NCI-H1417 (cell line): Measurements from ENCODE around the gene CMTM4.
"Not testable (repeated sequence)": the region's sequence is repeated elsewhere in the genome, so short reads cannot be mapped to it uniquely, and the experiment has no call there.

Experiments used
- DNase-seq, 3 experiments: peaks; one replicate each; lab custom pipeline; 2025; lab: John Stamatoyannopoulos, UW

Gene CMTM4

GRCh38 chr16:66592814-66593213 is 103.7 kb downstream of the CMTM4 start:
- DNase-seq: no peak

GRCh38 chr16:66592241-66592640 is 104.3 kb downstream of the CMTM4 start:
- no peak for DNase-seq

DNA sequence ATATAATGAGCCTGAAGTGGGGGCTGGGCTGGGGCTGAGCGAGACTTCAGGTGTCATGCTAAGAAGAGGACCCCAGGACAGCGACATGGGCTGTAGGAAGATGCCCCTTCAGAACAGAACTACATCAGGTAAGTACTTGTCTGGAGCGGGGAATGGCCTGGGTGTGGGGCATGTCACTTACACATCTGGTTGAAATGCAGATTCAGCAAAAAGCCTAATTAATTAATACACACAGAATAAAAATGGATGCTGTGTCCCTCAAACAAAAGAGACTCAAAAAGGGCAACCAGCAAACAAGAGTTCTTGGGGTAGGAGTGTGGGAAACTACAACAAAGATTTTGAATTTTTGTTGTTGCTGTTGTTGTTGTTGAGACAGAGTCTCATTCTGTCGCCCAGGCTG is 105.5 kb downstream of the CMTM4 start:
- no peak for DNase-seq

- no peak for DNase-seq
Observed at GRCh38 chr16:66590322-66590721, 106.2 kb downstream of the CMTM4 start.

- DNase-seq: no peak
Observed at GRCh38 chr16:66588981-66589713, 107.4 kb downstream of the CMTM4 start.

DNA sequence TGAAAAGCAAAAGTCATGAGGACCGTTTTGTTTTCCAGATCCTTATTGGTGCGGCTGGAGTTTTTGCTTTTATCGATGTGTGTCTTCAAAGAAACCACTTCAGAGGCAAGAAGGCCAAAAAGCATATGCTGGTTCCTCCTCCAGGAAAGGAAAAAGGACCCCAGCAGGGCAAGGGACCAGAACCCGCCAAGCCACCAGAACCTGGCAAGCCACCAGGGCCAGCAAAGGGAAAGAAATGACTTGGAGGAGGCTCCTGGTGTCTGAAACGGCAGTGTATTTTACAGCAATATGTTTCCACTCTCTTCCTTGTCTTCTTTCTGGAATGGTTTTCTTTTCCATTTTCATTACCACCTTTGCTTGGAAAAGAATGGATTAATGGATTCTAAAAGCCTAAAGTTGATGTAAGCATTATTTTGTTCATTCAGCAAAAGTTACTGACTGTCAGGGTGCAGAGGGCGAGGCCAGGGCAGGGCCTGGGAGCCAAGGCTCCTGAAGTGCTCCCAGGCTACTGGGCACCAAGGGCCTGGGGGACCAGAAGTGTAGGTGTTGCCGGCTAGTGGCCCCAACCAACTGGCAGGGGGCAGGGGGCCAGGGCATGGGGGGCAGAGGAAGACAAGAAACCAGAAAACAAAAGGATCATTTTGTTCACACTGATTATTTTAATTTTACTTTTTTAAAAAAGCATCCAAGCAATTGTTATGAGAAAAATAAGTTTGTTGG is 108.5 kb downstream of the CMTM4 start:
- DNase-seq: no peak

DNA sequence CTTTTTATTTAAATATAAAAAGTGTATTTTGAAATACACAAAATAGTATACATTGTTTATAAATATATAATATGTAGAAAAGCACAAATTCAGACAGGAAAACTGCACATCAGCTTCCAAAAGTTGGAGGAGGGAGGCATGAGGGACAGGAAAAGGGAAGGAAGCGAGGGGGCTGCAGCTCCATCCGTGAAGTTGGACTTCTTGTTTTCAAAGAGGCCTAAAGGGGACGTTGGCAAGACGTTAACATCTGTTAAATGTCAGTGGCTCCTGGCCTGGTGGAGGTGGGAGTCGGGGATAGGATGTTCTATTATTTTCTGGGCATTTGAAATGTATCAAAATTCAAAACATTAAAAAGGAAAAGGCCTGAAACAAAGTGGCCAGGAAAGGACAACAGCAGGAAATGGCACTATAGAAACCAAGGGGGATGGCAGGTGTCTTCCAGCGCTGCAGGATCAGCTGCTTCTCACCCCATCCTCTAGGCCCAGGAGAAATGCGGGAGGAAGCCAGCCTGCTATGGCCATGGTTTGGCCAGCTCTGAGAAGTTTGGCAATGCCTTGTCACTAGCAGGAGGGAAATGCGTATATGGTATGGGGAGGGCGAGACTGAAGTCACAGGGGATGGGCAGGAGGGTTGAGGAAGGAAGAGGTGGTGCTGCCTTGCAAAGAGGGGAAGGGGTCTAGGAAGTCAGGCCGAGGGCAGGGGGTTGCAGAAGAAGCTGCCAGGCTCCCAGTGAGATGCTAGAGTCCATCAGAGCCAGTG is 110.9 kb downstream of the CMTM4 start:
- DNase-seq: no peak

DNA sequence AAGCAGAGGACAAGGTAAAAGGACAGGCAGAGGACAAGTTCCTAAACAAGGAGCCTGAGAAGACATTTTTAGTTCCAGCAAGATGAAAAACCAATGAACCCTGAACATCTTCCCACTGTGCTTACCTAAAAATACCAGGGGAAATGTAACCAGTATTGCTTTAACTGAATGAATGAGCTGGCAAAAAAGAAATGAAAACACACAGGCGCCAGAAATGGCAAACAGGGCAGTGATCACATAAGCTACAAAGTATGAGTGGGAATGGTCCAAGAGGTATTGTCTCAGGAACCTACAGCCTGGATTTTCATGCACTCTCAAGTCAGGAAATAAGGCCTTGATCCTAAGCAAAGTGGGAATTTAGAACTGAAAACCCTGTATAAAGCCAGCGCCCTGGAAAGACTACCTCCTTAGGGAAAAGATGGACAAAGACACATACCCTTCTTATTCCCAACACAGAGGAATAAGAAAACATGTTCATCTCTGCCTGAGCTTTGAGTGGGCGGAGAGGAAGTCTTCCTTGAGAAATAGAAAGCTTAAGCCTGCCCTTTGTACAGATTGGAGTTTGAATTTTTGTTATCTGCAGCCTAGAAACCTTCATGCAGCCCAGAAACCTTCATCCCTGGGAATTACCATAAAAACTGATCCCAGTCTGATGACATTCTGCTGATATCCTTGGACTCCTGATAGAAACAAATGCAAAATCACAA is 115.1 kb downstream of the CMTM4 start:
- no peak for DNase-seq

DNA sequence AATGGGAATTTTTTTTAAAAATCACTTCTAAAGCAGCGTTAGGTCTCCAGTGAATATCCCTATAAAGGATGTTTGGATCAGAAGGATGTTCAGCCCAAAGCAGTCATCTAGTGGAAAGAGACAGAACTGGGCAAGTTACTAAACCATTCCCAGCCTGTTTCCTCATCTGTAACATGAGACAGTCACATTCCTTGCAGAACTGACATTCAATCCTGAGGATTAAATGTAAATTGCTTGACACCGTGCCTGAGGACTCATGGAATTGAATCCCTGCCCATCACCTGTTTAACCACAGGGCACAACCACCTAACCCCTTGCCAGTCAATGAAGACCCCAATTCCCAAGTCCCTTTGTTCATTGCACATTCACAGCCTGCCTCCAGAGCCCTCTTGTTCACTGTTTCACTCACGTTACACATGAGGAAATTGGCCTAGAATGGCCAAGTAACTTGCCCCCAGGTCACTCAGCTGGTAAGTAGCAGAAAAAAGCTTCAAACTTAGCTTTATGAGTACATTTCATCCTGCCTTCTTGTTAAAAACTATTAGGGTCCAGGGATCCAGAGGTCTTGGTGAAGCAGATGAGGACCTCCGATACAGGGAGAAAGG is 115.8 kb downstream of the CMTM4 start:
- no peak for DNase-seq

DNA sequence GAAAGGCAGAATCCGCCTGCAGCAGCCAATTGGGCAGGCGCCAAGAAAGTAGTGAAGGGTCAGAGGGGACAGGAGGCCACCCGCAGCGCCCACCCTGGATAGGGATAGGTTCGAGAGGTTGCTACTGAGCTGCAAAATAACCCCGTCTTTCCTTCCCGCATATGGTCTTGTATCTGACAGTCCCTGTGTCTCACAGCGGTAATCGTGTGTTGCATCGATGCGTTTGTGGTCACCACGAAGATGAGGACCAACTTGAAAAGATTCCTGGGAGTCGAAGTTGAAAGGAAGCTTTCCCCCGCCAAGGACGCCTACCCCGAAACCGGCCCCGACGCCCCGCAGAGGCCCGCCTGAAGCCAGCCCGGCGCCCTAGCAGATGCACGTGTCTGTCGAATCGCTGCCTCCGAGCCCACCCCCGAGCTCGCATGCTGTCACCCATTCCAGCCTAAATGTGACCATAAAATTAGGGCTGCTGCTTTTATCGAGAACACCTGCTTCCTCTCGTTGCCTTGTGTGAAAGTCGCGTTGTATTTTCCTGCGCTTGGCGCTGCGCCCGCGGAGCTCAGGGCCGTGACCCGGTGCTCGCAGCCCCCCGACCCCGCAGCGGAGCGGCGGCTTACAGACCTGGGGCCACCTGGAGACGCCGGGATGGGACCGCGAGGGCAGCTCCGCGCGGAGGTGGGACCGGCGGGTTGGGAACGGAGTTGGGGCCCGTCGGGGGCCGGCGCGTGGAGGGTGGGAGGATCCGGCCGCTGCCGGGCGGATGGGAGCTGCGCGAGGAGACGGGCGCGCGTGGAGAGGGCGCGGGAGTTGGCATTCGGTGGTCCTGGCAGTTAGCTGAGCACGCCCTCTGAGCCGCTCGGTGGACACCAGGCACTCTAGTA is 117.7 kb downstream of the CMTM4 start, which contains the start of gene CMTM2:
TSS of gene CMTM2 (plus strand) at position 813 of the 881 bp plus-strand sequence. CDS start 145 bp downstream, outside the sequence.
- no peak for DNase-seq

DNA sequence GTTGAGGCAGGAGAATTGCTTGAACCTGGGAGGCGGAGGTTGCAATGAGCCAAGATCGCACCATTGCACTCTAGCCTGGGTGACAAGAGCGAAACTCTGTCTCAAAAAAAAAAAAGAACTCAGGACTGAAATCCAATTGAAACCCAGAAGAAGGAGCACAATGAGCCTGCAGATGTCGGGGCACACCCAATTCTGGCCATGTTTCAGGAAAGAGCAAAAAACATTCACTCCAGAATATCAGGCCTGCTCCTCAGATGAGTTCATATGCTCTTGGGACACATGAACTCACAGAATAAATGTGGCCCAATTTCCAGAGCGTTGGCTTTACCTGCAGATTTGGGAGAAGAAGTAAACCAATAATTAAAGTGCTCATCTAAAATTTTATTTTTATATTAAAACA is 120.2 kb downstream of the CMTM4 start:
- no peak for DNase-seq

DNA sequence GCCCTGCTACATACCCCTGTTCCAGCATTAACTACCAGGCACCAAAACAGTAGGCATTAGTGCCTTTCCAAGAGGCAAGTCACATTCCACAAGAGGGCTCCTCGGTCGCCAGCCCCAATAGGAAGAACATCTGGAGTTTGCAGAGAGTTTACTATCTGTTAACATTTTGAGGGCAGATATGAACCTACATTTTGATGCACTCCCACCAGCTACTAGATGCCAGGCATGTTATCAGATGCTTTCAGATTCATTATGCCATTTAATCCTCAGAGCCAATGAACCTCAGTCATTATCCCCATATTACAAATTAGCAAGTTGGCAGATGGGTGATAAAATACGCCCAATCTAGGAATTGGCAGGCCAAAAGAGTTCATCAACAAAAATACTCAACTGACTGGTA is 121.5 kb downstream of the CMTM4 start:
- no peak for DNase-seq

- no peak for DNase-seq
Observed at GRCh38 chr16:66574531-66574930, 122.0 kb downstream of the CMTM4 start.

DNA sequence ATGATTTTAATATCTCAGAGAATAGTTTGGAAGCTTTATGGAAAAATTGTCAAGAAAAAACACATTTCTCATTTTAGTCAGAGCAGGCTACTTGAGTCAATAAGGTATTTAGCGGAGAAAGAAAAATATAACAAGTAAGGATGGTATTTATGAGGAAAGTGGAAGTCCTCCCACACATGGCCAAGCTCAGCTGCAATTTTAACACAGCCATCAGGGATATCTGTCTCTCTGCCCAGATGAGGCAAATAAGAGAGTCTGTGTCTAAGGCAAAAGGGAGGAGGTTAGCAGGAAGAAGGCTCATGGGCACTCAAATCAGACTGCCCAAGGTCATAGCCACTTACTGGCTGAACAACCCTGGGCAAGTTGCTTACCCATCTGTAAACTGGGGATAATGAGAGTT is 122.5 kb downstream of the CMTM4 start:
- no peak for DNase-seq

DNA sequence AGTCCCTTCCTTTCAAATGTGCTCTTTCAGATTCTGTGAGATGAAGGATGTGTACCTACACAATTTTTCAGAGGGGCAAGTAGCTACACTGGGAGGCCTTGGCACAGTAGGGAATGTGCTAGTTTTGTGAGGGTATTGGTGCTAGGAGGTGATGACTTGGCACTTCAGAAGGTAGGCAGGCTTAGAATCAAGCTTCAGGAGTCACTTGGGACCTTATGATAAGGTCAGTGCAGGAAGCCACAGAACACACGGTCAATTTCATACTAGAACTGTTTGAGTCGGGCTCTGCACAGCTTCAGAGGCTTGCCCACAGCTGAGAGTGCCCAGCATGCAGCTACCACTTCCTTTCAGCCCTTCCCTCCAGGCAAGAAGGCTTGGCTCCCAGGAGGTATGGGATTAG is 124.2 kb downstream of the CMTM4 start:
- DNase-seq: no peak

- DNase-seq: no peak
Observed at GRCh38 chr16:66569827-66570405, 126.6 kb downstream of the CMTM4 start.

- DNase-seq: no peak
Observed at GRCh38 chr16:66569131-66569530, 127.4 kb downstream of the CMTM4 start.

- no peak for DNase-seq
Observed at GRCh38 chr16:66568355-66568754, 128.2 kb downstream of the CMTM4 start.

GRCh38 chr16:66567270-66567669 is 129.3 kb downstream of the CMTM4 start:
- DNase-seq: not testable (repeated sequence)
